CD4-positive, alpha-beta T cell treated with Interferon gamma for 1 hour (primary cell): ENCODE data around the gene NPSR1.
"Not testable (repeated sequence)": the region's sequence is repeated elsewhere in the genome, so short reads cannot be mapped to it uniquely, and the experiment has no call there.

Source experiments
- DNase-seq: peaks from one replicate; pipeline ENCODE4 v3.0.0-alpha.2; 2020

Gene NPSR1

GRCh38 chr7:34759477-34760125 lies 101.6 kb downstream of the NPSR1 start:
- no peak for DNase-seq

- DNase-seq = no peak
Observed at GRCh38 chr7:34760271-34760670, 102.3 kb downstream of the NPSR1 start.

DNA sequence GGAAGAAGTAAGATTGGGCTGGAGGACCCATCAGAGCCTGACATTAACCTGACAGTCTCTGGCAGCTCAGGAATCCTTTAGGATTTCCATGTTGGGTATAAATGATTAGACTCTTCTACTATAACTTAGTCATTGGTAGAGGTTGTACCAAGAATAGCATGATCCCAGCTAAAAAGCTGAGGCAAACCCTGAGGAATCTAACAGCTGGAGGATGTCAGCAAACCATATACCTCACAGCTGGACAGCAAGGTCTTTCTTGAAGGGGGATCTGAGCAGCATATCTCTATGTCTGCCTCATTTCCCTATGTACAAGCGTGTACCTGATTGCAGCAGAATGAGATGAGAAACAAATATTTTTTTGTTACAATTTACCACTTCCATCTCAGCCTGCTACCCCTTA lies 103.2 kb downstream of the NPSR1 start:
- DNase-seq = no peak

DNA sequence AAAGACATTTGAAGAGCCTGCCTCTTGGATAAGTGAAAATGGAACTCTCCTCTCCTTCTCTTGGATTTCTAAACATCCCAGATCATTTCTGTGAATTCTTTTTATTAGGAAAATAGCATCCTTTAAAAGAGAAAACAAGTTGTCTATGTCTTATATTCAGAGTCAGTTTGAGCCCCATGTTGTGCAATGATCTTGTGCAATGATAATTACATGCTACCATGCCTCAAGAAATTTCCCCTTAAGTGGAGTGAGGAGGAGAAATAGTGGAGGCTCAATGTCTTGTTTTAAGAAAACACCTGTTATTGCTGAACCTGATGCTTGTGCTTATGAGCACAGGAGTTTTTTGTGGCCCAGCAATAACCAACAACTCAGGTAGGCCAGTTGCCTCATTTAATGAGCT lies 103.6 kb downstream of the NPSR1 start:
- no peak for DNase-seq

GRCh38 chr7:34762764-34763163 lies 104.7 kb downstream of the NPSR1 start:
- no peak for DNase-seq

DNA sequence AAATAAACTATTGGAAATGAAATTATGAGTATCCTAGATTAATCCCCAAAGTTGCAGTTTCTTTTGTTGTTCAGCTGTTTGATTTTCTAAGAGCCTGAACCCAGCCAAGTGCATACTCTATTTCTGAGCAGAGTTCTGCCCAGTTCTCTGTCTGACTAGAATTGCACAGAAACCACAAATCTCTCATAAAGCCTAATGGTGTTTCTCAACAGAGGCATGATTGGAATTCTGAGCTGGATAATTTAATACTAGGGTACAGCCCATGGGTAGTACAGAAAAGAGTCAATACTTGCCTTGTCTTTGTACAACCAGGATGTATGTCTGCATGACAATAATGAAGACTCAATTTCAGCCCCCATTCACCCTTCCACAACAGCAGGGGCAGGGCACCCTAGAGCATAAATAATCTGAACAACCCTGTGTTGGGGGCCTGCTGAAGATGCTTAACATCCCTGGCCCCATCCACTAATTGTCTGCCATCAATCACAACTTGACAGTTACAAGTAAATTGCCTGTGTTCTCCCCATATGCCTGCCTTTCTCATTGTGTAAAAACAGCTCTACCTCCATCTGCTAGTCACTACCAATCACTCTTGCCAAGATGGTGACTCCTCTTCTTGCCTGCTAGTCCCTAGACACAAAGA lies 114.4 kb downstream of the NPSR1 start:
- no peak for DNase-seq

DNA sequence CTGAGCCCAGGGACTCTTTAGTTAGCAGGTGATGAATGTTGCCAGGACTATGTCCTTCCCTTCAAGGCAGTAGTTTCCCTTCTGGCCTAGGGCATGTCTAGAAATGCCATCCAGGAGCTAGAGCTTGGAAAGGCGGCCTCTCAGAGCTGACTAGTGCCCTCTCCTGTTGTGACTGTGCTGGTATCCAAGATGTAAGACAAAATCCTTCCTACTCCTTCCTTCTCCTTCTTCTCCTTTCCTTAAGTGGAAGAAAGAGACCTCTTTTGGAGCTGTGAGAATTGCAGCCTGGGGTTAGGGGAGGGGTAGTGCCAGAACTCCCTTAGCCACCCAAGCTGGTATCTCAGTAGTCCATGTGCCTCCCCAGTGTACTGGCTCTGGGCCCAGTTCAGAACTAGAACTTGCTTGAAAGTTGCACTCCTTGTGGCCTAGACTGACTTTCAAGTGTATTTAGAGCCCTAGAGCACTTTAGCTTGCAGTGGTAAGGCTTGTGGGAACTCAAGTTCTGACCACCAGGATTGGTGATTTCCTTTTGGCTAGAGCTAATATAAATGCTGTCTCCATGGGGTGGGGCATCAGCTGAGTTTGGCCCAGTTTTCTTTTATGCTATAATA lies 118.8 kb downstream of the NPSR1 start:
- DNase-seq = no peak

DNA sequence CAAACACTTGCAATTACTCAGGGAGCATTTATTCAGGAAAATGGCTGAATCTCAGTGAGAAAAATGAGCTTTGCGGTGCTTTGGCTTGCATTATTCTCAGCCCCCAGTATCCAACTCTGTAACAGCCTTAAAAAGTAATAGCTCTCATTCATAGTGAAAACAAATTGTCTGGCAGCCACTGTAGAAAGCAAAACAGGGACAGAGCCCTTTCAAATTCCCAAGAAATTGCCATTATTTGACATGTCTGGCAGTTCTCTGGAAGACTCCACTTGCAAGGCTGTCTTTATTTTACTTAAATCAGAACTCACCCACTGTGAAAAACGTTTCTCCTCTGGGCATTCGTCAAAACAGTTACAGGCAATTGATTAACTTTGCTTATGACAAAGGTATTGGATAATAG lies 122.5 kb downstream of the NPSR1 start:
- no peak for DNase-seq

DNA sequence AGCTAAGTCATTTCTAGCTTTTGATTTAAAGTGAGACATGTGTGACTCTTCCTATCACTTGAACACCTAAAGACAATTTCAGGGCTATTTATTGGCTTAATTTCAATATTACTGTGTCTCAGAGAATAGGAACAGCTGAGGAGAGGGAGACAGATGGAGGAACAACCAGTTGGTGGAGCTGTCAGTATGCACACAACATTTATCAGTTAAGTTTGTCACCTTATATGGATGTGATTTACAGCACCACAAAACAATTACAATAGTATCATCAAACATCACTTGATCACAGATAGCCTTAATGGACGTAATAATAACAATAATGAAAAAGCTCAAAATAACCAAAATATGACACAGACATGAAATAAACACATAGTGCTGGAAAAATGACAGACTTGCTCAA lies 129.6 kb downstream of the NPSR1 start:
- DNase-seq = no peak

DNA sequence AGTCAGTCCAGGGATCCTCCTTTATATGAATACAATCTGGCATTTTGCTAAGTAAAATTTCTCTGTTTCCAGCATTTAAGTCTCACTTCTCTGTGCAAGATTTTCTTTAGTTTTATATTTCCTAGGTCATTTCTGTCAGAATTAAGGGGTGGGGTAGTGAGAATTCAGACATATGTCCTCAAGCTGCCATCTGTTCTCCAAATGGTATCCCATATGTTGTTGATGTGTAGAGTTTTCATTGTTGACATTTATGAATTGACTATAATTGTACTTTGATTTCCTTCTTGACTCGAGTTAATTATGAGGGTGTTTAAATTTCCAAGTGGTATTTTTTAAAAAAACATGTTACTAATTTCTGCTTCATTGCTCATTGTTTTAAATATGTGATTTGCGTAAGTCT lies 148.8 kb downstream of the NPSR1 start:
- DNase-seq = no peak

DNA sequence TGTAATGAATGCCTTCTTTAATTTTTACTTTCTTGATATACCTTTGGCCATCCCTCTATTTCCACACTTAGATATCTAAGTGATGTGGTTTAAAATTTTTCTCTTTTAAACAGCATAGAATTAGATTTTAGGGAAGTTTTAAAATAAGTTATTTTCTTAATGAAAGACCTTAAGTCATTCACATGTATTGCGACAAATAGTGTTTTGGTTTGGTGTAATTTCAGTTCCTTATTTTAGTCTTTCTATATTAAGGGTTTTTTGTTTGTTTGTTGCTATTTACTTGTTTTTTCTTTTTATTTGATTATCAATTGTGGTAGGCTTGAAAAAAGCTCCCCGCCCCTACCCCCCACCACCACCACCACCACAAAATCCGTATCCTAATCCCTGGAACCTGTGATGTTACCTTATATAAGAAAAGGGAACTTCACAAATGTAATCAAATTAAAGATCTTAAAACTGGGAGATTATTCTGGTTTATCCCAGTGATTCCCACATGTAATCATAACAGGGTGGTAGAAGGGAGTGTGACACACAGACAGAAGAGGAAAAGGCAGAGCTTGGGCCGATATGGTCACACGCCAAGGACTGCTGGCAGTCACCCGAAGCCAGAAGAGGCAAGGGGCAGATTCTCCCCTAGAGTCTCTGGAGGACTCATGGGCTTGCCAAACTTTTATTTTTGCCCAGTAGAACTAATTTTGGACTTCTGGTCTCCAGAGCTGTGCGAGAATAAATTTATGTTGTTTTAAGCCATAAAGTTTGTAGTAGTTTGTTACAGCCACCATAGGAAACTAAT lies 149.7 kb downstream of the NPSR1 start:
- DNase-seq = no peak

- not testable (repeated sequence) for DNase-seq
Observed at GRCh38 chr7:34814203-34814842, 156.3 kb downstream of the NPSR1 start.

GRCh38 chr7:34821932-34822558 lies 164.0 kb downstream of the NPSR1 start:
- no peak for DNase-seq

DNA sequence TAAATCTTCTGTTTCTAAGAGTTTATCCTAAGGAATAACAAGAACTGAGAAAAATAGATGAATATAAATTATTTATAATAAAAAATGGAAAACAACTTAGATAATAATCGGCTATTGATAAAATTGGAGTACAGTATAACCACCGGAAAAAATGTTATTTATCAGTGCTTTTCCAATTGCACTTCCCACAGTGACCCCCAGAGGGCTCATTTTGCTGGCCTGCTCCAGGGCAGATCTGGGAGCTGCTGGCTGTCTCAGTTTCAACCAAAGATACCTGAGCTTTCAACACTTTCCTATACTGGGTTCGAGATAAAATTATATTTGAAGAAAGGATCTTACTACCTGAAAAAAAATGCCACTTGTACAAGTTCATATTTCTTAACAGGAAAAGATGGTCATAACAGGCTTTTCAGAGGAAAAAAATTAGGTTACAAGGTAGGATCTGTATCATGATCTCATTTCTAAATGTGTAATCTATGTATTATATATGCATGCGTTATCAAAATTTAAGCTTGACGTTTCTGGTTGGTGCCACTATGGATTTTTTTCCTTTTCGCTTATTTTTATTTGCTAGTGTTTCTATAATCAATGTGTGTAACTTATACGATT lies 165.7 kb downstream of the NPSR1 start:
- DNase-seq = no peak

DNA sequence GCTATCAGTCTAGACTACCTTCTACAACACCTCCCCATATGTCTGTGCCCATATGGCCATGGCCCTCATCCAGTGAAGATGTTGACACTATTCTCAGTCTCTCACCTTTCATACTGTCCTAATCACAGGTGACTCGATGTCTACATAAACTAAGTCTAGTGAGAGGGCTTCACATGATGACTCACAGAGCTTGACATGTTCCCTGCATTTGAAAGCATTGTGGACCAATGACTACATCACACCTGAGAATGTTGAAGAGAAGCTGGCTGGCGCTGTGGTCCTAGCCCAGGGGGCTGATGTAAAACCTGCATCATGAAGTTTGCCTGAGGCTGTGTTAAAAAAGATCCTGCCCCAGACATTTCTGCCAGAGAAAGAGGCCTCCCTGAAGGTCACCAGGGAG lies 167.2 kb downstream of the NPSR1 start:
- no peak for DNase-seq

- no peak for DNase-seq
Observed at GRCh38 chr7:34830390-34830789, 172.4 kb downstream of the NPSR1 start.

GRCh38 chr7:34831436-34831835 lies 173.4 kb downstream of the NPSR1 start:
- no peak for DNase-seq

- no peak for DNase-seq
Observed at GRCh38 chr7:34832020-34832419, 174.0 kb downstream of the NPSR1 start.

- DNase-seq = no peak
Observed at GRCh38 chr7:34835901-34836600, 178.0 kb downstream of the NPSR1 start.

DNA sequence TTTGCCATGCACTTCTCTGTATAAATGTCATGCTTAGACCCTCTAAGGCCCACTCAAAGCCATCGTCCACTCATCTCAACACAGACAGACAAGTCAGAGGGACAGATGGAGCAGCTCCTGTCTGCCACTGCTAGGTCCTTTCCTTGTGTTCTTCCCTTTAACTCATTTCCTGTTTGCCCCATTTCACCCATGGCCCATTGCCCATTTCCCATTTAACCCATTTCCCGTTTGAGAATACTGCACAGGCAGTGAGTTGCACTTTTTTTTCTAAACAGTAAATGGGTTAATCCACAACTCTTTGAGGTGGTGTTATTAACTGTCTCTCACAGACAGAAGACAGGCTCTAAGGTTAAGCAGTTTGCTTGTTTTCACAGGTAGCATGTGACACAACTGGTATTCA lies 179.3 kb downstream of the NPSR1 start:
- DNase-seq = no peak

DNA sequence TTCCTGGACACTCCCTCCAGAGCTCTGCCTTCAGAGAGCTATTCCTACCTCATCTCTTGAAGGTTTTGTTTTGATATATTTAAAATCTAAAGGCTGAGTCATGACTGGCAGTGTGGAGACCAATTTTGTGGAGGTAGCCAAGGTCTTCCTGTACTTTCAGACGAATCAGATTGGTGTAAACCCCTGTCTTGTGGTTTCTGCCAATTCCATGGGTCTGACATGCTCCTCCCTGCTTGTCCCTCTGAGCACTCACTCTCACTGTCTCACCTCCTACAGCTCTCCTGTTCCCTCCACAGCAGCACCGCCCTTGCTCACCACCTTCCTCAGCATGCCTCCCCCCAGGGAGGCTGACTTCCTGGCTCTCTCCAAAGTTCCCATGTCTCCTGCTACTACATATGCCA lies 179.8 kb downstream of the NPSR1 start:
- no peak for DNase-seq

GRCh38 chr7:34838329-34838728 lies 180.3 kb downstream of the NPSR1 start:
- no peak for DNase-seq
